Measurements from ENCODE around the gene PPP2R1A.
A peak's percentile ranks its signal among the peaks of the same experiment; 100 is the strongest.

PPP2R1A gene

DNA sequence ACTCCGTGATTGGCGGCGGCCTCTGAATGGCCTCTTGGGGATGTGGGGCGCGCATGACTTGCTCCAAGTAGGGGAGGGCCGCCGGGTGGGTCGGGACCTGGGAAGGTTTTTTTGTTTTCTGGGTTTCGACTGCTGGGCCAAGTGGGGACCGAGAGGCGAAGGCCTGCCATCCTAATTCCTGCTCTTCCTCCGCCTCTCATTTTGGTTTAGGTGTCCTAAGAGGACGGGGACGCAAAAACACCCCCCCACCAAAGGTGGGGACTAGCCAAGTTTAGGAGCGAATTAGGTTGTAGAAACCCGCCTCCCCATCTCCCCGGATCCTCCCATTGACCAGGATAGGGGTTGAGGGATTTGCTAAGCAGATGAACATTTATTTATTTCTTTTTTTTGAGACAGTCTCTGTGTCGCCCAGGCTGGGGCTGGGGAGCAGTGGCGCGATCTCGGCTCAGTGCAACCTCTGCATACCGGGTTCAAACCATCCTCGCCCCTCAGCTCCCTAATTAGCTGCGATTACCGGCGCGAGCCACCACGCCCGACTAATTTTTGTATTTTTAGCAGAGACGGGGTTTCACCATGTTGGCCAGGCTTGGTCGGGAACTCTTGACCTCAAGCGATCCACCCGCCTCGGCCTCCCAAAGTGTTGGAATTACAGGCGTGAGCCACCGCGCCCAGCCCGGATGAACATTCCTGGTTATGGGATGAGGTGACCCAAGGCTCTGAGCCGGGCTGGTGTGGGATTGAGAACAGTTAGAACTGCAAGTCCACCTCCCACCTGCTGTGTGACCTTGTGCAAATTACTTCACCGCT, 838 bp downstream of the PPP2R1A start:
- TF ChIP-seq POLR2AphosphoS5 (IDR thresholded peaks at IDR 0.05; ENCODE audit: low read depth), result no peak
- TF ChIP-seq, protein P1, sequence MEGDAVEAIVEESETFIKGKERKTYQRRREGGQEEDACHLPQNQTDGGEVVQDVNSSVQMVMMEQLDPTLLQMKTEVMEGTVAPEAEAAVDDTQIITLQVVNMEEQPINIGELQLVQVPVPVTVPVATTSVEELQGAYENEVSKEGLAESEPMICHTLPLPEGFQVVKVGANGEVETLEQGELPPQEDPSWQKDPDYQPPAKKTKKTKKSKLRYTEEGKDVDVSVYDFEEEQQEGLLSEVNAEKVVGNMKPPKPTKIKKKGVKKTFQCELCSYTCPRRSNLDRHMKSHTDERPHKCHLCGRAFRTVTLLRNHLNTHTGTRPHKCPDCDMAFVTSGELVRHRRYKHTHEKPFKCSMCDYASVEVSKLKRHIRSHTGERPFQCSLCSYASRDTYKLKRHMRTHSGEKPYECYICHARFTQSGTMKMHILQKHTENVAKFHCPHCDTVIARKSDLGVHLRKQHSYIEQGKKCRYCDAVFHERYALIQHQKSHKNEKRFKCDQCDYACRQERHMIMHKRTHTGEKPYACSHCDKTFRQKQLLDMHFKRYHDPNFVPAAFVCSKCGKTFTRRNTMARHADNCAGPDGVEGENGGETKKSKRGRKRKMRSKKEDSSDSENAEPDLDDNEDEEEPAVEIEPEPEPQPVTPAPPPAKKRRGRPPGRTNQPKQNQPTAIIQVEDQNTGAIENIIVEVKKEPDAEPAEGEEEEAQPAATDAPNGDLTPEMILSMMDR (IDR thresholded peaks at IDR 0.05; ENCODE audit: insufficient read depth, low read length), result no peak
- TF ChIP-seq, protein P2, sequence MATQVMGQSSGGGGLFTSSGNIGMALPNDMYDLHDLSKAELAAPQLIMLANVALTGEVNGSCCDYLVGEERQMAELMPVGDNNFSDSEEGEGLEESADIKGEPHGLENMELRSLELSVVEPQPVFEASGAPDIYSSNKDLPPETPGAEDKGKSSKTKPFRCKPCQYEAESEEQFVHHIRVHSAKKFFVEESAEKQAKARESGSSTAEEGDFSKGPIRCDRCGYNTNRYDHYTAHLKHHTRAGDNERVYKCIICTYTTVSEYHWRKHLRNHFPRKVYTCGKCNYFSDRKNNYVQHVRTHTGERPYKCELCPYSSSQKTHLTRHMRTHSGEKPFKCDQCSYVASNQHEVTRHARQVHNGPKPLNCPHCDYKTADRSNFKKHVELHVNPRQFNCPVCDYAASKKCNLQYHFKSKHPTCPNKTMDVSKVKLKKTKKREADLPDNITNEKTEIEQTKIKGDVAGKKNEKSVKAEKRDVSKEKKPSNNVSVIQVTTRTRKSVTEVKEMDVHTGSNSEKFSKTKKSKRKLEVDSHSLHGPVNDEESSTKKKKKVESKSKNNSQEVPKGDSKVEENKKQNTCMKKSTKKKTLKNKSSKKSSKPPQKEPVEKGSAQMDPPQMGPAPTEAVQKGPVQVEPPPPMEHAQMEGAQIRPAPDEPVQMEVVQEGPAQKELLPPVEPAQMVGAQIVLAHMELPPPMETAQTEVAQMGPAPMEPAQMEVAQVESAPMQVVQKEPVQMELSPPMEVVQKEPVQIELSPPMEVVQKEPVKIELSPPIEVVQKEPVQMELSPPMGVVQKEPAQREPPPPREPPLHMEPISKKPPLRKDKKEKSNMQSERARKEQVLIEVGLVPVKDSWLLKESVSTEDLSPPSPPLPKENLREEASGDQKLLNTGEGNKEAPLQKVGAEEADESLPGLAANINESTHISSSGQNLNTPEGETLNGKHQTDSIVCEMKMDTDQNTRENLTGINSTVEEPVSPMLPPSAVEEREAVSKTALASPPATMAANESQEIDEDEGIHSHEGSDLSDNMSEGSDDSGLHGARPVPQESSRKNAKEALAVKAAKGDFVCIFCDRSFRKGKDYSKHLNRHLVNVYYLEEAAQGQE (IDR thresholded peaks at IDR 0.05; ENCODE audit: insufficient replicate concordance, low read depth), result no peak
- peak in 1 of 2 experiments; percentile 23 for DNase-seq (ENCODE audit: low read depth in 1 of 2, low spot score in 1 of 2)

DNA sequence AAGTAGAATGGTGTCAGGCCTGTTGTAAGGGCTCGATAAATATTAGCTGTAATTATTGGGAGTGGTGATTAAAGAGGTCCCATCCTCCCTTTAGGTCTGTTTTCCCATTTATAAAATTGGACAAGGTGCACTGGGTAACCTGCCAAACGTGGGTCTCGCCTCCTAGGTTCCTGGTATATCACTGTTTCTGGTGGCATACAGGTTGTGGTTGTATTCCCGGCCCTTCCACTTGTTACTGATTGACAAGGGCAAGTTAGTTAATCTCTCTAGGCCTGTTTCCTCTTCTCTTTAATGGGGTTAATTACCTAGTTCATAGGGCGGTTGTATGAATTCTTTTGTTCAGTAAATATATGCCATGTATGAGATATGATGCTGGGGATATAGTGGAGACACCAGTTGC, 1.5 kb downstream of the PPP2R1A start:
- H3K4me3 ChIP-seq (replicated peaks; ENCODE audit: insufficient read depth, low read length), result peak overlapping the region; percentile 80
- TF ChIP-seq, protein P1 (IDR thresholded peaks at IDR 0.05; ENCODE audit: insufficient read depth, low read length), result no peak
- TF ChIP-seq, protein P2 (IDR thresholded peaks at IDR 0.05; ENCODE audit: insufficient replicate concordance, low read depth), result no peak
- TF ChIP-seq POLR2AphosphoS5 (IDR thresholded peaks at IDR 0.05; ENCODE audit: low read depth) (no peak), SPI1 (IDR thresholded peaks at IDR 0.05; ENCODE audit: borderline replicate concordance, low read depth) (no peak), GABPA (IDR thresholded peaks at IDR 0.05; ENCODE audit: low read depth) (no peak)
- no peak for DNase-seq (ENCODE audit: low read depth in 1 of 2, low spot score in 1 of 2)
- no peaks in the 10 kb centered on the region for H3K27me3 ChIP-seq (ENCODE audit: insufficient read depth, poor library complexity, severe bottlenecking)
- H3K27ac ChIP-seq (replicated peaks), result no peak overlapping the region; the same call in 1 of the 2 replicates

More for the DNA sequence above, 838 bp downstream of the PPP2R1A start:
- Histone ChIP-seq H3K4me3 (replicated peaks; ENCODE audit: insufficient read depth, low read length) (peak overlapping the region; percentile 80), H3K27me3 (ENCODE audit: insufficient read depth, poor library complexity, severe bottlenecking) (no peaks in the 10 kb centered on the region), H3K27ac (replicated peaks) (peak overlapping the region; percentile 99)

DNA sequence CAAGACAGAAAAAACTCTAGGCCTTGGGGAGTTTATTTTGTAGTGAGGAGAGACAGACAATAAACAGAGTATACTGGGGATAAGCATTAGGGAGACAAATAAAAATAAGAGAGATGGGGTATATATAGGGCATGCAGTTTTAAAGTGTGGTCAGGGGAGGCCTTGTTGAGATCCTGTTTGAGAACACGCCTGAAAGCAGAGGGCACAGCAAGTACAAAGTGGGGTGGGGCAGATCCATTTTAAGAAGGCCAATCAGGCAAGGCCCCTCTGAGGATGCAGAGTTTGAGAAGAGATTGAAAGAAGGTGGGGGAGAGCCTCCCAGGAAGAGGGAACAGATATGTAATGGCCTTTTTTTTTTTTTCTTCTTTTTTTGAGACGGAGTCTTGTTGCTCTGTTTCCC, 2.1 kb downstream of the PPP2R1A start:
- Histone ChIP-seq H3K27ac (replicated peaks) (no peak overlapping the region), H3K4me3 (replicated peaks; ENCODE audit: insufficient read depth, low read length) (no peak overlapping the region)
- no peak for DNase-seq (ENCODE audit: low read depth in 1 of 2, low spot score in 1 of 2)

More for the DNA sequence above, 2.1 kb downstream of the PPP2R1A start:
- TF ChIP-seq POLR2AphosphoS5 (IDR thresholded peaks at IDR 0.05; ENCODE audit: low read depth) (no peak), SPI1 (IDR thresholded peaks at IDR 0.05; ENCODE audit: borderline replicate concordance, low read depth) (no peak), GABPA (IDR thresholded peaks at IDR 0.05; ENCODE audit: low read depth) (no peak)
- TF ChIP-seq, protein P1 (IDR thresholded peaks at IDR 0.05; ENCODE audit: insufficient read depth, low read length), result no peak
- TF ChIP-seq, protein P2 (IDR thresholded peaks at IDR 0.05; ENCODE audit: insufficient replicate concordance, low read depth), result no peak
- no peaks in the 10 kb centered on the region for H3K27me3 ChIP-seq (ENCODE audit: insufficient read depth, poor library complexity, severe bottlenecking)
